ENCODE data around the gene ALOX5AP.

The ALOX5AP gene

GRCh38 chr13:30806784-30807183 is 71.4 kb downstream of the ALOX5AP start:
- peak; percentile 81 to 87 for DNase-seq (ENCODE audit: low read depth in 2 of 2)
- H3K4me3 ChIP-seq (replicated peaks in 1 of 2; ENCODE audit: low read depth in 2 of 2, low read length in 2 of 2), result no peak overlapping the region
- no peak for TF ChIP-seq CTCF (IDR thresholded peaks at IDR 0.05; ENCODE audit: low read depth, low read length)

GRCh38 chr13:30807392-30807791 is 72.0 kb downstream of the ALOX5AP start:
- DNase-seq (ENCODE audit: low read depth in 2 of 2), result no peak
- TF ChIP-seq CTCF (IDR thresholded peaks at IDR 0.05; ENCODE audit: low read depth, low read length), result no peak
- H3K4me3 ChIP-seq (replicated peaks in 1 of 2; ENCODE audit: low read depth in 2 of 2, low read length in 2 of 2), result no peak overlapping the region

- peak in 1 of 2 donors; percentile 54 for DNase-seq (ENCODE audit: low read depth in 2 of 2)
- TF ChIP-seq CTCF (IDR thresholded peaks at IDR 0.05; ENCODE audit: low read depth, low read length), result no peak
- no peak overlapping the region for H3K4me3 ChIP-seq (replicated peaks in 1 of 2; ENCODE audit: low read depth in 2 of 2, low read length in 2 of 2)
These were observed 73.3 kb downstream of the ALOX5AP start for GRCh38 chr13:30808600-30808999.

GRCh38 chr13:30809787-30810186 is 74.4 kb downstream of the ALOX5AP start:
- H3K4me3 ChIP-seq (replicated peaks in 1 of 2; ENCODE audit: low read depth in 2 of 2, low read length in 2 of 2), result no peak overlapping the region
- no peak for TF ChIP-seq CTCF (IDR thresholded peaks at IDR 0.05; ENCODE audit: low read depth, low read length)
- DNase-seq (ENCODE audit: low read depth in 2 of 2), result no peak

- no peak for TF ChIP-seq CTCF (IDR thresholded peaks at IDR 0.05; ENCODE audit: low read depth, low read length)
- no peak for DNase-seq (ENCODE audit: low read depth in 2 of 2)
- H3K4me3 ChIP-seq (replicated peaks in 1 of 2; ENCODE audit: low read depth in 2 of 2, low read length in 2 of 2), result no peak overlapping the region
These were observed 74.9 kb downstream of the ALOX5AP start for GRCh38 chr13:30810261-30810701.

DNA sequence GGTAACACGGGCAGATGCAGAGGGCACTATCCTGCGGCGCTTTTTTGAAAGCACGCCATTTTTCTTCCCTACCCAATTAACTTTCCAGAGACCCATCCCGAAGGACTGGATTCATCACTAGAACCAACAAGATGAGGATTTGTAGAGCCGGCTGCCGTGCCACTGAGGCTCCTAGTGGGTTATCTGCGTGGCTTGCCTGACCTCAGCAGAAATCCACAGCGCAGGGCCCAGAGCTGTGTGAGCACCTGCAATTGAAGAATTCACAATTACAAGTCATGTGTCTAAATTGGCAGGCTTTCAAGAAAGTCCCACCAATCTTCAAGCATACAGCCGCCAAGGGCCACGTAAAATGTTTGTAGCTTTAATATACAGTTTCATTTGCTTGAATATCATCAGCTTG is 75.5 kb downstream of the ALOX5AP start:
- H3K4me3 ChIP-seq (replicated peaks in 1 of 2; ENCODE audit: low read depth in 2 of 2, low read length in 2 of 2), result no peak overlapping the region
- TF ChIP-seq CTCF (IDR thresholded peaks at IDR 0.05; ENCODE audit: low read depth, low read length), result no peak
- DNase-seq (ENCODE audit: low read depth in 2 of 2), result no peak
